SU-DHL-6 (cell line): ENCODE data around the gene PDCD1LG2.

Experiments
- EZH2phosphoT487 ChIP-seq: fragments of 200-600 bp; sonication (generic), shearing (Covaris generic); conservative IDR thresholded peaks from 2 replicates; pipeline ENCODE4 v1.6.1; 2018; ENCODE audit warnings: mild to moderate bottlenecking, antibody characterized with exemption, low read length, moderate library complexity, mixed read lengths
- TF ChIP-seq, protein P1 (sequence below): fragments of 200-600 bp; sonication (generic); IDR thresholded peaks from one replicate; pipeline ENCODE4 v1.5.1; 2017; ENCODE audit warnings: antibody characterized with exemption, mild to moderate bottlenecking, low read length, moderate library complexity; ENCODE audit not compliant: insufficient read depth, poor library complexity, severe bottlenecking

DNA sequence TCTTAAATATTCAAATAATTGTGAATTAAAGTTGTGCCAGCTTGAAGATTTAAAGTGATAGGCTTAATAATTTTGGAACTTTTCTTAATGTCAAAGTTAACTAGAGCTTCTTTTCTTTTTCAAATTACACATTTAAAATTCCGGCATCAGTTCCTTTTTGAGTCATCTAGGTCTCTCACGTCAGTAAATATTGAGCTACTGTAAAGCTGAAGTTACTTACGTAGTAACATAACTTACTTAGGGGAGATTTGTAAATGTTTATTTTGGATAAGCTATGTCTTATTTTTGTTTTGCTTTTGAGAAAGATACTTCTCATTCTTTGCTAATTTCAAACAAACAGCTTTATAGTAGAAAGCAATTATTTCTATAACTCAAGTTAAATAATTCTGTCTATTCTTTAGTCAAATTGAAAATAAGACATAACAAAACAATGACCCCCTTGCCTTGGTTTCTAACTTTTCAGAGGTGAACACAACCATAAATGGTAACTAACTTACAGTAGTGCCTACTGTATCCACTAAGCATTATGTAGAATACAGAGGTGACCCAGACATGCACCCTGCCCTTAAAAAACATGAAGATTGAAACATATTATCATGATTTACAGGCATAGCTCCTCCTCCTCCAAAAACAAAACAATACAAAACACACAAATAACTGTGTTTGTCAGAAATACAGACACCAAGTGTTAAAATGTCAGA, 30.2 kb upstream of the PDCD1LG2 start:
- TF ChIP-seq, protein P1, sequence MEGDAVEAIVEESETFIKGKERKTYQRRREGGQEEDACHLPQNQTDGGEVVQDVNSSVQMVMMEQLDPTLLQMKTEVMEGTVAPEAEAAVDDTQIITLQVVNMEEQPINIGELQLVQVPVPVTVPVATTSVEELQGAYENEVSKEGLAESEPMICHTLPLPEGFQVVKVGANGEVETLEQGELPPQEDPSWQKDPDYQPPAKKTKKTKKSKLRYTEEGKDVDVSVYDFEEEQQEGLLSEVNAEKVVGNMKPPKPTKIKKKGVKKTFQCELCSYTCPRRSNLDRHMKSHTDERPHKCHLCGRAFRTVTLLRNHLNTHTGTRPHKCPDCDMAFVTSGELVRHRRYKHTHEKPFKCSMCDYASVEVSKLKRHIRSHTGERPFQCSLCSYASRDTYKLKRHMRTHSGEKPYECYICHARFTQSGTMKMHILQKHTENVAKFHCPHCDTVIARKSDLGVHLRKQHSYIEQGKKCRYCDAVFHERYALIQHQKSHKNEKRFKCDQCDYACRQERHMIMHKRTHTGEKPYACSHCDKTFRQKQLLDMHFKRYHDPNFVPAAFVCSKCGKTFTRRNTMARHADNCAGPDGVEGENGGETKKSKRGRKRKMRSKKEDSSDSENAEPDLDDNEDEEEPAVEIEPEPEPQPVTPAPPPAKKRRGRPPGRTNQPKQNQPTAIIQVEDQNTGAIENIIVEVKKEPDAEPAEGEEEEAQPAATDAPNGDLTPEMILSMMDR = no peak
- TF ChIP-seq EZH2phosphoT487 = no peak
